RWPE1 (cell line): Measurements from ENCODE around the gene ATP8B2.

Source experiments
- CTCF ChIA-PET: fragments of 350-600 bp; sonication (Branson Sonifier 250); formaldehyde crosslinking; extraction: SDS; loops from one replicate; lab custom pipeline; 2021; lab: Yijun Ruan, JAX
- POLR2A ChIA-PET: fragments of 400-600 bp; formaldehyde crosslinking; extraction: SDS; loops from one replicate; lab custom pipeline; 2020; ENCODE audit warnings: antibody characterized with exemption; ENCODE audit not compliant: low non-redundant PET; lab: Yijun Ruan, JAX
- DNase-seq: peaks from one replicate; pipeline ENCODE4 v3.0.0; 2012; ENCODE audit warnings: low spot score
- H3K27ac ChIP-seq: fragments of 450-650 bp; 2 replicates; pipeline ENCODE4 v1.5.1; 2017
- TF ChIP-seq, protein P1 (sequence below): fragments of 450-650 bp; conservative IDR thresholded peaks from 2 replicates; pipeline ENCODE4 v1.5.1; 2017; ENCODE audit warnings: low read depth, mild to moderate bottlenecking

Gene ATP8B2

DNA sequence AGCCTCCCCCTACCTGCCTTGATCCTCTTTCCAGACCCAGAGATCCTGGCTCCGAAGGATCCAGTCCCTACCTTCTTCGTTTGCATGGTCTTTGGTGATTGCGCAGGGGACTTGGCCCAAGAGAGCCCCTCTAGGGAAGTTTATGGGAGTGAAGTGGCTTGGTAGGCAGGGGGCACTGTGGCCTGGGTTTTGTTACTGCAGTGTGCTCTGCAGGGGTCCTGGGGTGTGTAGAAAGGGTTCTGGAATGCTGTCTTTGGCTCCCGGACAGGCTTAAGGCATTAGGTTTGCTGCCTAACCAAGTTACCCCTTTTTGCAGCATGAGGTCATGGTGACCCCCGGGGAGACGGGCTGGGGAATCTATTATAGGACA is 3.8 kb downstream of the ATP8B2 start:
- TF ChIP-seq, protein P1, sequence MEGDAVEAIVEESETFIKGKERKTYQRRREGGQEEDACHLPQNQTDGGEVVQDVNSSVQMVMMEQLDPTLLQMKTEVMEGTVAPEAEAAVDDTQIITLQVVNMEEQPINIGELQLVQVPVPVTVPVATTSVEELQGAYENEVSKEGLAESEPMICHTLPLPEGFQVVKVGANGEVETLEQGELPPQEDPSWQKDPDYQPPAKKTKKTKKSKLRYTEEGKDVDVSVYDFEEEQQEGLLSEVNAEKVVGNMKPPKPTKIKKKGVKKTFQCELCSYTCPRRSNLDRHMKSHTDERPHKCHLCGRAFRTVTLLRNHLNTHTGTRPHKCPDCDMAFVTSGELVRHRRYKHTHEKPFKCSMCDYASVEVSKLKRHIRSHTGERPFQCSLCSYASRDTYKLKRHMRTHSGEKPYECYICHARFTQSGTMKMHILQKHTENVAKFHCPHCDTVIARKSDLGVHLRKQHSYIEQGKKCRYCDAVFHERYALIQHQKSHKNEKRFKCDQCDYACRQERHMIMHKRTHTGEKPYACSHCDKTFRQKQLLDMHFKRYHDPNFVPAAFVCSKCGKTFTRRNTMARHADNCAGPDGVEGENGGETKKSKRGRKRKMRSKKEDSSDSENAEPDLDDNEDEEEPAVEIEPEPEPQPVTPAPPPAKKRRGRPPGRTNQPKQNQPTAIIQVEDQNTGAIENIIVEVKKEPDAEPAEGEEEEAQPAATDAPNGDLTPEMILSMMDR: no peak
- no peak for DNase-seq
- ChIA-PET POLR2A (no interaction called here), CTCF (no interaction called here)
- peak overlapping the region; percentile 99 for H3K27ac ChIP-seq

DNA sequence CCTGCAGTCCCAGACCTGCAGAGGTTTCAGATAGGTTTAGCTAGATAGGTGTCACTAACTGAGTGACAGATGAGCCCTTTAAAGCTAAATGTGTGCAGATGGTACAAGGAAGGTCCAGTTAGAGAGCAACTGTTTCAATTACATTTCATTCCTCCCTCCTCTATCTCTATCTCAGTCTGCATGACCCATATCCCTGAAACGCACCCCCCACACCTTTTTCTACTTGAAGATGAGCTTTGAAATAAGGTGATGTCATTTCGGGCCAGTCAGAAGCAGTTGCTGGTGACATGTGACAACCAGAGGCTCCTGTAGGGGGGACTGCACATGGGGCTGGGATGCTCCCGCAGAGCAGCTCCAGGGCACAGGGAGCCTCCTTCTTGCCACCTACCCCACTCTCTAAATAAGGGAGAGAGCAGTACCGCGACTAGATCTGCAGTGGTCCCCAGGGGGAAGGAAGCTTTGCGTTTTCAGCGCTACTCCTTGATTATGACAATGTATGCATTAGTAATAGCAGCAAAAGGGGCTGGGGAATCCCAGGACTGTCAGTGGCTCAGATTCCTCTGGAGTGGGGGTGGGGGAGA is 4.3 kb downstream of the ATP8B2 start:
- CTCF ChIA-PET: interaction anchor here (0.5 kb wide), 2 partner anchors 22 to 35 kb away, joined by 3 to 4 read pairs; no protein-coding TSS in a partner anchor
- POLR2A ChIA-PET: no interaction called here
- DNase-seq: no peak
- TF ChIP-seq, protein P1: no peak
- H3K27ac ChIP-seq: peak overlapping the region; percentile 99

DNA sequence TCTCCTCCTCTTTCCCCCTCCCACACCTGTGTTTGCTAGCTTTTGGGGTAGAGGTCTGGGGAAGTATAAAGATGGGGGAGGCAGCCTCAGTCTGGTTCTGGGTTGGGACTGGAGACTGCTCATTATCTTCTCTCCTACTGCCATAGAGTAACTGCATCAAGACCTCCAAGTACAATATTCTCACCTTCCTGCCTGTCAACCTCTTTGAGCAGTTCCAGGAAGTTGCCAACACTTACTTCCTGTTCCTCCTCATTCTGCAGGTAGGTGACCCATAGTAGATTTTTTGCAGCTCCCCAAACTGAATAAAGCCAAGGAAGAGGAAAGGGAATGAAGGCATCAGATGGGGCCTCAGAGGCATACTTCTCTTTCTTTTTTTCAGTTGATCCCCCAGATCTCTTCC is 5.3 kb downstream of the ATP8B2 start:
- ChIA-PET CTCF (no interaction called here), POLR2A (no interaction called here)

DNA sequence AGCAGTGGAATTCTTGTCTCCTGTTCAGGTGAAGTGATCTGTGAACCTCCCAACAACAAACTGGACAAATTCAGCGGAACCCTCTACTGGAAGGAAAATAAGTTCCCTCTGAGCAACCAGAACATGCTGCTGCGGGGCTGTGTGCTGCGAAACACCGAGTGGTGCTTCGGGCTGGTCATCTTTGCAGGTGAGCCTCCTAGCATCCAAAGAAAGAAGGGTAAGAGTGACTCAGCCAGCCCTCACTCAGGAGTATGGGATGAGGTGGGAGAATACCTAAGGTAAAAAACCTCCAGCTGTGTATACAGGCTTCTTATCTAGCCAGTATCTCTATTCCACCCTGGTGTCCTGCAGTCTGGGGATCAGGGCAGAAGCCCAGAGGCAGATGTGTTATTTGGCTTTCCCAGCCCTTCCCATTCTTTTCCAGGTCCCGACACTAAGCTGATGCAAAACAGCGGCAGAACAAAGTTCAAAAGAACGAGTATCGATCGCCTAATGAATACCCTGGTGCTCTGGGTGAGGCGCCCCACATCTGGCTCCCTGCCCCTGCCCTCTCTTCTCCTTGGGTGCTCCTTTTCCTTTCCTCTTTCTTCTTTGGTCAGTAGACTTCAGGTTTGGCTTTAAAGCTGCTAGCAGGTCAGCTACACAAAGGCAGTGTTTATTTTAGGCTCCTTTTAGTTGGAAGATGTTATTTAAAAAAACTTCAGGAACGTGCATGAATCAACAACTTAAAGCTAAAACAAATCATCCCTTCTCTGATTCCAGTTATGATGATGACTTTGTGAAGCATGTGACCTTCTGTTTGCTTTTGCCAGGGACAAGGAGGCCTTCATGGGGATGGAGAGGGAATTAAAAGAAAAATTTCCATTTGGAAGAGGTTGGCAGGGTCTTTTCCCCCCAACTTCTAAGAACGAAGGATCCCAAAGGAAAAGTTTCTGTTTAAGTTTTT is 9.0 kb downstream of the ATP8B2 start:
- POLR2A ChIA-PET: no interaction called here
- CTCF ChIA-PET: interaction anchor here (0.6 to 2.6 kb wide), 13 partner anchors 9 to 260 kb away, joined by 3 to 29 read pairs (median 3); partner anchors contain the start of genes AQP10 and ATP8B2
- TF ChIP-seq, protein P1: no peak
- no peak for DNase-seq
- H3K27ac ChIP-seq: peak overlapping the region; percentile 66

More for the DNA sequence above, 5.3 kb downstream of the ATP8B2 start:
- DNase-seq: no peak
- TF ChIP-seq, protein P1: no peak
- peak overlapping the region; percentile 99; the same call in 1 of the 2 replicates for H3K27ac ChIP-seq

DNA sequence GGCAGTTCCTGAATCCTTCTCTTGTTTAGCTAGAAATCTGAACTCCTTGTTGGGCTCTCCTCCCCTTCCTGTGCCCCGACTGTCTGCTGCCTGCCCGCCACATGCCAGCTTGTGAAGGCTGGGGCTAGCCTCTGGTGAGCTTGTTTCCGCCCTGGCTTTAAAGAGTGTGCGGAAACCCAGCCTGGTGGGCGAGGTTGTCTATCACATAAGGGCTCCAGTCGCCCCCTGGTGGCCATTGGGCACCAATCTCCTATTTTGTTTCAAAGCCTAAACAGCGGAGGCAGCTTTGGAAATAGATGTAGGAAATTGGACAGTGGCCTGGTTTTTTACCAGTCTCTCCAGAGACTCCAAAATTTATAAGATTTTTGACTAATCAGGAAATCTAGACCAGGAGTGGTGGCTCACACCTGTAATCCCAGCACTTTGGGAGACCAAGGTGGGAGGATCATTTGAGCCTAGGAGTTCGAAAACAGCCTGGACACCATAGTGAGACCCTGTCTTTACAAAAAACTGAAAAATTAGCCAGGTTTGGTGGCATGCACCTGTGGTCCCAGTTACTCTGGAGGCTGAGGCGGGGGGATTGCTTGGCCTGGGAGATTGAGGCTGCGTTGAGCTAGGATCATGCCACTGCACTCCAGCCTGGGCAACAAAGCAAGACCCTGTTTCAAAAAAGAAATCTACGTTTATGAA is 9.8 kb downstream of the ATP8B2 start:
- TF ChIP-seq, protein P1: peak; percentile 86
- POLR2A ChIA-PET: no interaction called here
- peak; percentile 72 for DNase-seq
- CTCF ChIA-PET: interaction anchor here (0.5 to 2.6 kb wide), 21 partner anchors 9 to 537 kb away, joined by 3 to 29 read pairs (median 3); partner anchors contain the start of genes AQP10 and ATP8B2
- H3K27ac ChIP-seq: peak overlapping the region; percentile 66

DNA sequence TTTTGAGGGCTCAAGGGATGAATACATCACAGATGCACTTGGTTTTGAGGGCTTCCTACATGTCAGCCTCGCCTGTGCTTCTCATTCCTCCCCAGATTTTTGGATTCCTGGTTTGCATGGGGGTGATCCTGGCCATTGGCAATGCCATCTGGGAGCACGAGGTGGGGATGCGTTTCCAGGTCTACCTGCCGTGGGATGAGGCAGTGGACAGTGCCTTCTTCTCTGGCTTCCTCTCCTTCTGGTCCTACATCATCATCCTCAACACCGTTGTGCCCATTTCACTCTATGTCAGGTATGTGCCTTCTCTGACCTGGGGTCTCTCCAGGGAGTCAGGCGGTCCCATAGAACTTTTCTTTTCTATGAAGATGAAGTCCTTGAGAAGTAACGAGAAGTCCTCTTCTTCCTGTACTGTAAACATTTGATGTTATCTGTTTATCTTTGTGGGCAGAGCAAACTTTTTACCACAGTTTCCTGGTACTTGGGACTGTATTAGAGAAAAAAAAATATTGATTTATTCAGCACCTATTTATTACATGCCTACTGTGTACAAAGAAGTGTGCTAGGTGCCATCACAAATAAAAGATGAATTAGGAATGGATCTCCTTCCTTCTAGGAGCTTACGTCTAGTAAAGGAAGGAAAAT is 12.0 kb downstream of the ATP8B2 start:
- ChIA-PET POLR2A (no interaction called here), CTCF (no interaction called here)
- TF ChIP-seq, protein P1: no peak
- no peak for DNase-seq
- H3K27ac ChIP-seq: no peak overlapping the region
